PFSK-1 (cell line): Measurements from ENCODE around the gene CACYBP.

ENCODE experiments used
- FOXP2 ChIP-seq: optimal IDR thresholded peaks from 2 replicates; pipeline ENCODE3; 2011; ENCODE audit warnings: borderline replicate concordance, control low read depth, inconsistent platforms; ENCODE audit not compliant: insufficient read depth; ENCODE audit errors: extremely low read length, extremely low read depth
- POLR2AphosphoS5 ChIP-seq: IDR thresholded peaks from 2 replicates; pipeline ENCODE4 v1.6.1; 2012; ENCODE audit warnings: low read depth, mild to moderate bottlenecking, control low read depth, low read length, moderate library complexity
- REST ChIP-seq, 2 experiments: IDR thresholded peaks; 2 replicates each; pipeline versions ENCODE4 v1.6.1 to v1.8.0; 2011 to 2012; ENCODE audit warnings: low read depth in 2 of 2, low read length in 2 of 2, control low read depth in 1 of 2, inconsistent platforms in 1 of 2, mild to moderate bottlenecking in 1 of 2, moderate library complexity in 1 of 2; ENCODE audit not compliant: insufficient read depth in 1 of 2
- SIN3A ChIP-seq: IDR thresholded peaks from 2 replicates; pipeline ENCODE4 v1.6.1; 2012; ENCODE audit warnings: mild to moderate bottlenecking, low read length, moderate library complexity, borderline replicate concordance; ENCODE audit not compliant: insufficient read depth
- TAF1 ChIP-seq: IDR thresholded peaks from 2 replicates; pipeline ENCODE4 v1.6.1; 2012; ENCODE audit warnings: low read length, control low read depth, borderline replicate concordance; ENCODE audit not compliant: insufficient read depth

GRCh38 chr1:175054736-175055135 lies 55.0 kb downstream of the CACYBP start:
- no peak for TF ChIP-seq TAF1
- no peak for TF ChIP-seq POLR2AphosphoS5
- no peak for TF ChIP-seq REST (IDR thresholded peaks at IDR 0.05; ENCODE audit: insufficient read depth in 1 of 2, low read depth in 2 of 2, low read length in 2 of 2)
- TF ChIP-seq SIN3A = no peak
- no peak for TF ChIP-seq FOXP2
